ENCODE measurements around the gene LSAMP. TPM values are rescaled to one million over a fixed set of nuclear protein-coding genes. Genes with fewer than 3 reads are reported as not detected.

The LSAMP gene
- total RNA-seq, 1 donor = 1.3 TPM

DNA sequence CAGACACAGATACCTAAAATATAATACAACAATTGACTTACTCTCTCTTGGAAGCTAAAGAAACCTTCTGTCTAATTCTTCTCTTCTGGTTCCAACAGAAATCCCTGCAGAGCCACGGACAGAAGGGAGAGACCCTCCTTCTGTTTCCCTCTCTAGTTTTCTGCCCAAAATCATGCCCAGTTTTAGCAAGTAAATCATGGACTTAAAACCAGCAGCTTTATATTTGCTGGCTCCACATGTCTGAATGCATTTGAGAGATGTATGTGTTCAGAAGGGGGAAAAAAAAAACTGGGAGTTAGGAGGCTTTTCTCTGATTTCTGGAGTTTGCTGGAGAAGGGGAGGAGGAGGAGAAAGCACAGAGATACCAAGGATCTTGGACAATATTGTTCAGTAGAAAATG lies 147.1 kb downstream of the LSAMP start:
- H3K4me3 ChIP-seq (ENCODE audit: low read depth, low read length) = no peak overlapping the region
- DNase-seq (ENCODE audit: low read depth) = no peak
- TF ChIP-seq CTCF (IDR thresholded peaks at IDR 0.05; ENCODE audit: insufficient read depth, low read depth, low read length) = no peak

DNA sequence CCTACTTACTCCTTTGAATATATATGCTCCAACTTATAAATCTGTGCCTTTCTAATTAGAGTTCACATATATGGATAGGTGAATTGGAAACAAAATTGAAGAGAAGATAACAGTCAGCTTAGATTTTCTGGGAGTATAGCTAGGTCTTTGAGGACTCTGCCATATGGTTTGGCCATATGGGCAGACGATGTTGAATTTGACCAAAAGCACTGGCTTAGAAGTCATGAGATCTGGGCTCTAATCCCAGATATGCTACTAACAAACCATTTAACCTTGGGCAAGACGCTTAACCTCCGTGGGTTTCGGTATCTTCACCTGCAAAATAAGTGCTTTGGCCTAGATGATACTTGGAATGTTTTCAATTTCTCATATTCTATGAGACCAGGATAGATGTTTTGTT lies 154.1 kb downstream of the LSAMP start:
- DNase-seq (ENCODE audit: low read depth) = no peak
- TF ChIP-seq CTCF (IDR thresholded peaks at IDR 0.05; ENCODE audit: insufficient read depth, low read depth, low read length) = no peak

GRCh38 chr3:116288485-116288884 lies 156.8 kb downstream of the LSAMP start:
- no peak overlapping the region for H3K4me3 ChIP-seq (ENCODE audit: low read depth, low read length)
- no peak for TF ChIP-seq CTCF (IDR thresholded peaks at IDR 0.05; ENCODE audit: insufficient read depth, low read depth, low read length)
- peak; percentile 6 for DNase-seq (ENCODE audit: low read depth)

More for the DNA sequence above, 154.1 kb downstream of the LSAMP start:
- H3K4me3 ChIP-seq (ENCODE audit: low read depth, low read length) = no peak overlapping the region

DNA sequence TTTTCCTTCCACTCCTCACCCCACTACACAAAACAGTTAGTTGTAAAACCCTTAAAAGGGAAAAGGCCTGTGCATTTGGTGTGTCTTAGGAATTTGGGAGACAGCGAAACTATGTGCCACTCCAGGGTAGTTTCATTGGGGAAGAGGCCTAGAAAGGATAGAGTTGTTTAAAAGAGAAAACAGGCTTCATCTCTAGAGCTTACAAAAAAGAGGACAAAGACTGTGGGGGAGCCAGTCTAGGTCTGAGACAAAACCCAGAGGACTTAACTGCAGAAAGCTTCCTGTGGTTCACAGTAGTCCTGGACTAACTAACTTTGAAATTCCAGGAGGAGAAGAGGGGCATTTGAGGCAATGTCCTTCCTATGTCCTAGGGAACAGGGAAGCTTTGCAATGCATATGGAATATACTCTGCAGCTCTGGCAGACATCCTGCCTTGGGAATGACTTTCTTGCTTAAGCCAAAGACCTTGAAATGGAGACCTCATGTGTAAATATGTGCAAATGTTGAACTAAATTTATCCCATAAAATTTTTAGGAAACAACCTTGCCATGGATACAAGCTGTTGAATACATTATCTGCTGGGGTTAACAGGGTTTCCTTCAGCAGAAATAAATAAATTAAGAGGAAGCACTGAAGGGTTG lies 159.4 kb downstream of the LSAMP start:
- no peak for TF ChIP-seq CTCF (IDR thresholded peaks at IDR 0.05; ENCODE audit: insufficient read depth, low read depth, low read length)
- no peak overlapping the region for H3K4me3 ChIP-seq (ENCODE audit: low read depth, low read length)
- DNase-seq (ENCODE audit: low read depth) = no peak

- TF ChIP-seq CTCF (IDR thresholded peaks at IDR 0.05; ENCODE audit: insufficient read depth, low read depth, low read length) = no peak
- DNase-seq (ENCODE audit: low read depth) = no peak
- H3K4me3 ChIP-seq (ENCODE audit: low read depth, low read length) = no peak overlapping the region
These were observed 163.8 kb downstream of the LSAMP start for GRCh38 chr3:116281313-116282143.

GRCh38 chr3:116280130-116280740 lies 165.1 kb downstream of the LSAMP start:
- no peak overlapping the region for H3K4me3 ChIP-seq (ENCODE audit: low read depth, low read length)
- no peak for DNase-seq (ENCODE audit: low read depth)
- no peak for TF ChIP-seq CTCF (IDR thresholded peaks at IDR 0.05; ENCODE audit: insufficient read depth, low read depth, low read length)

Data from fibroblast of villous mesenchyme (primary cell).